AG04450 (cell line): ENCODE measurements around the gene TBCE. TPM values are rescaled to one million over a fixed set of nuclear protein-coding genes. Genes with fewer than 3 reads are reported as not detected.
"Not testable (repeated sequence)": the region's sequence is repeated elsewhere in the genome, so short reads cannot be mapped to it uniquely, and the experiment has no call there.

ENCODE experiments used
- CTCF ChIA-PET: fragments of 300-600, 350-600 bp; formaldehyde crosslinking; extraction: SDS; loops from one replicate; lab custom pipeline; 2022; ENCODE audit warnings: antibody characterized with exemption, inconsistent platforms; lab: Charles Lee
- POLR2A ChIA-PET: fragments of 350-600 bp; formaldehyde crosslinking; extraction: SDS; loops from one replicate; lab custom pipeline; 2021; ENCODE audit warnings: antibody characterized with exemption, inconsistent platforms; lab: Yijun Ruan, JAX
- DNase-seq: peaks from one replicate; pipeline ENCODE4 v3.0.0-alpha.2; 2011; ENCODE audit warnings: low read depth, low spot score
- H3K27ac ChIP-seq: one replicate; pipeline ENCODE4 v1.5.1; 2012; ENCODE audit warnings: low read depth, low read length, control low read depth
- H3K27me3 ChIP-seq: one replicate; pipeline ENCODE4 v1.6.0; 2012; ENCODE audit warnings: low read length; ENCODE audit not compliant: control insufficient read depth, insufficient read depth
- H3K4me3 ChIP-seq: 2 replicates; pipeline ENCODE4 v1.5.1; 2011; ENCODE audit warnings: mild to moderate bottlenecking, low read depth, low read length, control low read depth
- H3K9me3 ChIP-seq: 2 replicates; pipeline ENCODE4 v1.5.1; 2012; ENCODE audit warnings: low read length; ENCODE audit not compliant: control insufficient read depth, insufficient read depth
- CTCF ChIP-seq: IDR thresholded peaks from 2 replicates; pipeline ENCODE4 v1.5.1; 2011; ENCODE audit warnings: low read depth, low read length, control low read depth, inconsistent platforms
- polyA plus RNA-seq: library from polyadenylated mRNA; depleted of rRNA; stranded (reverse); fragments of >200 nt; gene quantifications from 2 replicates; pipeline ENCODE4 v1.2.3, GENCODE V29; 2011

TBCE gene
- polyA plus RNA-seq, 1 experiment: 36.5 TPM

DNA sequence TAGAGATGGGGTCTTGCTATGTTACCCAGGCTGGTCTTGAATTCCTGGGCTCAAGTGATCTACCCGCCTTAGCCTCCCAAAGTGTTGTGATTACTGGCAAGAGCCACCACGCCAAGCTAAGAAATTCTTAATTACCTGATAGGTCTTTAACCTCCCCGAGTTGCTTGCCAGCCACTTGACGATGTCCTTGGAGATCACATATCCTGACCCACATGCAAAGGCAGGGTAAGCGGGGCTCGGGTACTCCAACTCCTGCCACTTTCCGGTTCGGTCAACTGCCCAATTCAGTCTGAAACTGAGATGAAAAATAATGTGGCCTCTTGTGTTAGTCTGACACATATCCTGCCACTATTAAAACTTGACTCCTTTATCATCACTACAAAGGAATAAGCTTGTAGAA, 86.8 kb downstream of the TBCE start:
- Histone ChIP-seq H3K9me3 (no peaks in the 10 kb centered on the region), H3K4me3 (no peak overlapping the region), H3K27ac (no peak overlapping the region), H3K27me3 (no peaks in the 10 kb centered on the region)
- CTCF ChIA-PET: interaction anchor here (1.1 kb wide), 1 partner anchor 39 kb away, joined by 3 read pairs; no protein-coding TSS in a partner anchor
- DNase-seq: no peak
- POLR2A ChIA-PET: no interaction called here
- no peak for TF ChIP-seq CTCF

GRCh38 chr1:235455097-235455496, 87.9 kb downstream of the TBCE start:
- POLR2A ChIA-PET: no interaction called here
- no peaks in the 10 kb centered on the region for H3K27me3 ChIP-seq
- no peak overlapping the region for H3K27ac ChIP-seq
- no peak for DNase-seq
- no peak for TF ChIP-seq CTCF
- H3K4me3 ChIP-seq: no peak overlapping the region
- CTCF ChIA-PET: interaction anchor here (1.1 to 1.6 kb wide), 2 partner anchors 40 to 516 kb away, joined by 3 to 4 read pairs; no protein-coding TSS in a partner anchor
- H3K9me3 ChIP-seq: no peaks in the 10 kb centered on the region

DNA sequence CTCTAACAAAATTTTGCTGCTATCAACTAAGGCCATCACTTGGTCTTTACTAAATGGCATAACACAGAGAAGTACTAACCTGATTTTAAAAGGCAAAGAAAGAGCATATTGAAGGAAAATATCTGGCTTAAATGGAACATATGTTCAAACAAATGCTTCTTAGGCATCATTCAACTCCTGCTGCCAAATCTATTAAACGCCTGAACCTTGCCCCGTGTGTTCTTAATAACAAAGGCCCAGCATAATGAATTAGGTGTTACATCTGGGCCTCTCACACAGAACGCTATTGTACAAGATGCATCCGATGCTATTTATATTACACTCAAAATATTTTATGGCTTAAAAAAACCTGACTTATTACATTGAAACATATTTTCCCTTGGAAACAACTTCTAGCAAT, 88.6 kb downstream of the TBCE start:
- Histone ChIP-seq H3K9me3 (no peaks in the 10 kb centered on the region), H3K4me3 (no peak overlapping the region), H3K27me3 (no peaks in the 10 kb centered on the region), H3K27ac (no peak overlapping the region)
- CTCF ChIA-PET: interaction anchor here (1.6 kb wide), 1 partner anchor 515 kb away, joined by 4 read pairs; no protein-coding TSS in a partner anchor
- no peak for TF ChIP-seq CTCF
- no peak for DNase-seq
- POLR2A ChIA-PET: no interaction called here

- CTCF ChIA-PET, DNase-seq, POLR2A ChIA-PET, H3K27ac ChIP-seq, H3K9me3 ChIP-seq, H3K27me3 ChIP-seq, H3K4me3 ChIP-seq: not testable (repeated sequence)
Measured at GRCh38 chr1:235457856-235458255, 90.6 kb downstream of the TBCE start.

DNA sequence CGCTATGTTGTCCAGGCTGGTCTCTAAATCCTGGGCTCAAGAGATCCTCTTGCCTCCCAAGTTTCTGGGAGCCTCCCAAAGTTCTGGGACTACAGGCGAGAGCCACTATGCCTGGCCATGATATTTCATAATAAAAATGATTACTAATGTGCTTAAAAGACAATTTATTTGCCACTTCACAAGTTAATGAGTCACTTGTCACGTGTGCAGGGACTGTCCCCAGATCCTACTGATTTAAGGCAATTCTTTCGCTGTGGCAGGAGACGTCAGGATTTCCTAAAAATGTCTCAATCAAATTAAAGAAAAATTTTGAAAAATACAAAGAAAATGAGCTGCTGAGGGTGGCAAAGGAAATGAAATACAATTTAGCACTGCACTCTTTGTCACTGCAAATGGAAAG, 93.5 kb downstream of the TBCE start:
- DNase-seq: no peak
- CTCF ChIA-PET: interaction anchor here (1.4 kb wide), 1 partner anchor 27 kb away, joined by 3 read pairs; no protein-coding TSS in a partner anchor
- POLR2A ChIA-PET: no interaction called here

More for the DNA sequence above, 93.5 kb downstream of the TBCE start:
- Histone ChIP-seq H3K27me3 (no peaks in the 10 kb centered on the region), H3K4me3 (no peak overlapping the region), H3K9me3 (no peaks in the 10 kb centered on the region), H3K27ac (no peak overlapping the region)
- no peak for TF ChIP-seq CTCF
